BJ (cell line): Measurements from ENCODE around the gene NTPCR. TPM values are rescaled to one million over a fixed set of nuclear protein-coding genes. Genes with fewer than 3 reads are reported as not detected.
"Not testable (repeated sequence)": the region's sequence is repeated elsewhere in the genome, so short reads cannot be mapped to it uniquely, and the experiment has no call there.

Experiments
- CTCF ChIA-PET: fragments of 350-600 bp; formaldehyde crosslinking; extraction: SDS; loops from one replicate; lab custom pipeline; 2021; ENCODE audit warnings: antibody characterized with exemption, inconsistent platforms; lab: Yijun Ruan, JAX
- POLR2A ChIA-PET: fragments of 300-600 bp; sonication (Branson Sonifier 250); formaldehyde crosslinking; extraction: SDS; loops from one replicate; lab custom pipeline; 2021; ENCODE audit warnings: antibody characterized with exemption; lab: Charles Lee
- DNase-seq: peaks from one replicate; pipeline ENCODE4 v3.0.0-alpha.2; 2011; ENCODE audit warnings: low read depth
- H3K27me3 ChIP-seq: 2 replicates; pipeline ENCODE4 v1.6.0; 2011; ENCODE audit warnings: low read length; ENCODE audit not compliant: control insufficient read depth, insufficient read depth
- H3K36me3 ChIP-seq: 2 replicates; pipeline ENCODE4 v1.5.1; 2011; ENCODE audit warnings: low read length; ENCODE audit not compliant: control insufficient read depth, insufficient read depth
- H3K4me3 ChIP-seq: 2 replicates; pipeline ENCODE4 v1.5.1; 2011; ENCODE audit warnings: low read depth, mild to moderate bottlenecking, control low read depth, low read length
- CTCF ChIP-seq: IDR thresholded peaks from 2 replicates; pipeline ENCODE4 v1.5.1; 2011; ENCODE audit warnings: low read depth, mild to moderate bottlenecking, control low read depth, inconsistent platforms, low read length, moderate library complexity; ENCODE audit not compliant: insufficient read depth
- polyA plus RNA-seq: library from polyadenylated mRNA; depleted of rRNA; stranded (reverse); fragments of >200 nt; gene quantifications from 2 replicates; pipeline ENCODE4 v1.2.3, GENCODE V29; 2011

NTPCR gene
- polyA plus RNA-seq, 1 experiment, result 23.4 TPM

GRCh38 chr1:232909752-232910151 is 40.7 kb upstream of the NTPCR start:
- Histone ChIP-seq H3K36me3 (no peaks in the 10 kb centered on the region), H3K4me3 (no peak overlapping the region), H3K27me3 (no peaks in the 10 kb centered on the region)
- no peak for DNase-seq
- POLR2A ChIA-PET, result no interaction called here
- CTCF ChIA-PET, result no interaction called here
- TF ChIP-seq CTCF, result no peak

GRCh38 chr1:232911027-232911599 is 39.3 kb upstream of the NTPCR start:
- CTCF ChIA-PET, result no interaction called here
- DNase-seq, result no peak
- H3K36me3 ChIP-seq, result no peaks in the 10 kb centered on the region
- TF ChIP-seq CTCF, result no peak
- POLR2A ChIA-PET, result no interaction called here
- H3K27me3 ChIP-seq, result no peaks in the 10 kb centered on the region
- no peak overlapping the region for H3K4me3 ChIP-seq

- POLR2A ChIA-PET, result no interaction called here
- H3K27me3 ChIP-seq, result no peaks in the 10 kb centered on the region; the same call in 1 of the 2 replicates
- H3K36me3 ChIP-seq, result no peaks in the 10 kb centered on the region
- CTCF ChIA-PET, result interaction anchor here (1.0 kb wide), 1 partner anchor 15 kb away, joined by 3 read pairs; no protein-coding TSS in a partner anchor
- no peak overlapping the region for H3K4me3 ChIP-seq
- no peak for TF ChIP-seq CTCF
- DNase-seq, result no peak
Measured at GRCh38 chr1:232912845-232913580, 37.4 kb upstream of the NTPCR start.

GRCh38 chr1:232914271-232914670 is 36.1 kb upstream of the NTPCR start:
- CTCF ChIA-PET, H3K27me3 ChIP-seq, POLR2A ChIA-PET, H3K36me3 ChIP-seq, DNase-seq, H3K4me3 ChIP-seq: not testable (repeated sequence)

GRCh38 chr1:232915212-232915611 is 35.2 kb upstream of the NTPCR start:
- Histone ChIP-seq H3K27me3 (no peaks in the 10 kb centered on the region; the same call in 1 of the 2 replicates), H3K36me3 (no peaks in the 10 kb centered on the region), H3K4me3 (no peak overlapping the region)
- ChIA-PET CTCF (no interaction called here), POLR2A (no interaction called here)
- DNase-seq, result no peak
- TF ChIP-seq CTCF, result no peak
